GM21737 (cell line): ENCODE measurements around the gene DNAJC28.
"Not testable (repeated sequence)": the region's sequence is repeated elsewhere in the genome, so short reads cannot be mapped to it uniquely, and the experiment has no call there.

Source experiments
- ATAC-seq: cut with Tn5 transposase; IDR thresholded peaks from one replicate; pipeline ENCODE4 v1.9.1; 2021; ENCODE audit warnings: mild to moderate bottlenecking, moderate library complexity; ENCODE audit not compliant: unreplicated experiment

DNAJC28 gene

DNA sequence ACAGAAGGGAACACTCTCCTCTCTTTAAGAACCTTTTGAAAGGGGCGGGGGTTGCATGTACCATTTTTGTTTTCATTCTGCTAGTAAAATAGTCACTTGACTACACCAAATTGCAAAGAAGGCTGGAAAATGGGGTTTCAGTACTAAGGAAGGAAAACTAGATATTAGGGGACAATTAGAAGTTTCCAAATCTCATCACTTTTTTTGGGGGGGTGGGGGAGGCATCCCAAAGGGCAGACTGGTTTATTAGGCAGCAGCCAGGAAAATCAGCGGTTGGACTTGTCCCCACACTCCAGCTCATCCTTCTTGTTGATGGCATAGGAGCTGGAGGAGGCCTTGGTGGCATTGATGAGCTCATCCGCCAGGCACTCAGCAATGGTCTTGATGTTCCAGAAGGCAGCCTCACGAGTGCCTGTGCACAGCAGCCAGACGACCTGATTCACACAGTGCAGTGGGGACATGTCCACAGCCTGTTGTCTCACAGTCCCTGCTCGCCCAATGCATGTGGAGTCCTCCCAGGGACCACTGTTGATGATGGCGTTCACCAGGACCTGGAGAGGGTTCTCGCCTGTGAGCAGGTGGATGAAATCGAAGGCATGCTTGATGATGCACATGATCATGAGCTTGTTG, 10.1 kb downstream of the DNAJC28 start:
- no peak for ATAC-seq

DNA sequence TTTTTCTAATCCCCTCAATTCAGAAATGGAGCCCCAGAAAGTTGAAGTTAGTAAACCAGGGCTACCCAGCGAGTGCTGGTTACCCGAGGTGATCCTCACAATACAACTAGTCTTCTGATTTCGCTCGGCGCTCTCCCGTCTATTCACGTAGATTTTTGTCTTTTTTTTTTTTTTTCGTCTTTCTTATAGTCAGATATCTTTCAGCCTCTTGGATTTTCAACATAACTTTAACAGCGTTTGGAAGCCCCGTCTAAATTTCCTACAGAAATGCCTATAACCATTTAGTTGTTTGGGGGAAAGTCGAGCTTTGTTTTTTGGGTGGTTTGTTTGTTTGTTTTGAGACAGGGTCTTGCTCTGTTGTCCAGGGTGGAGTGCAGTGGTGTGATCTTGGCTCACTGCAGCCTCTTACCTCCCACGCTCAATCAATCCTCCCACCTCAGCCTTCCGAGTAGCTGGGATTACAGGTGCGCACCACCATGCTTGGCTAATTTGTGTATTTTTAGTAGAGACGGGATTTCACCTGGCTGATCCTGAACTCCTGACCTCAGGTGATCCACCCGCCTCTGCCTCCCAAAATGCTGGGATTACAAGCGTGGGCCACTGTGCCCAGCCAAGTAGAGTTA, 10.9 kb downstream of the DNAJC28 start:
- no peak for ATAC-seq

DNA sequence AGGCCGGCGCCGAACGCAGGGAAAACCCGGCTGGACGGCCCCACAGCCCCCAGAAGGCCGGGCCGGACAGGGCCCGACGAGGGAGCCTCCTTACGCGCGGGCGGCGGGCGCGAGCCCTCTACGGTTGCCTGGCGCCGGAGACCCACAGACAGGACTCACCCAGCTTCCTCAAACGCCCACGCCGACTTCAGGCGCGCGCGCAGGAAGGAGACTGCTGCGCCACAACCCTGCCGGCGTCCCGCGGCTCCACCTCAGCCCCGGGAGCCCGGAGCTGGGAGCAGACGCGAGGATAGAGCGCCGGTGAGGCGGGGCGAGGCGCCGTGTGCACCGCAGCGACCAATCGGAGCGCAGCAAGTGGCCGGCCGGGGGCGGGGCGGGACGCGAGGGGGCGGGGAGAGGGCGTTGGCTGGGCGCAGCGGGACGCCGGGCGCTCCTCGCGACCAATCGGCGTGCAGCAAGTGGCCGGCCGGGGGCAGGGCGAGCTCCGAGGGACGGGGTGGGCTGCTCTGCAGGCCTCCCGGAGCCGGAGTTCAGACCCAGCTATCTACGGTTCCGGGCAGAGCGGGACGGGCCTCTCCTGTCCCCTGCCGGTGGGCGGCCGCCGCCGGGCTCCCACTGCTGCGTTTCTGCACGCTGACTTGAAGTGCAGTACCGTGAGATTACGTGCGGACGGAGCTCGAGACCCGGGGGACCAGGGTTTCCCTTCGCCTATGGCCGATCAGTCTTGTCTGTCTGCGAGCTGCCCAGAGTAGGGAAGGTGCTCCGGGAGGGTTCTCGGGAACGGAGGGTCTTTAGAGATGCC, 11.6 kb downstream of the DNAJC28 start, which contains the start of gene TMEM50B:
TMEM50B (minus strand) TSS at position 296 of the 802 bp plus-strand sequence. CDS start 11,089 bp downstream, outside the sequence.
- ATAC-seq = peak; percentile 88

DNA sequence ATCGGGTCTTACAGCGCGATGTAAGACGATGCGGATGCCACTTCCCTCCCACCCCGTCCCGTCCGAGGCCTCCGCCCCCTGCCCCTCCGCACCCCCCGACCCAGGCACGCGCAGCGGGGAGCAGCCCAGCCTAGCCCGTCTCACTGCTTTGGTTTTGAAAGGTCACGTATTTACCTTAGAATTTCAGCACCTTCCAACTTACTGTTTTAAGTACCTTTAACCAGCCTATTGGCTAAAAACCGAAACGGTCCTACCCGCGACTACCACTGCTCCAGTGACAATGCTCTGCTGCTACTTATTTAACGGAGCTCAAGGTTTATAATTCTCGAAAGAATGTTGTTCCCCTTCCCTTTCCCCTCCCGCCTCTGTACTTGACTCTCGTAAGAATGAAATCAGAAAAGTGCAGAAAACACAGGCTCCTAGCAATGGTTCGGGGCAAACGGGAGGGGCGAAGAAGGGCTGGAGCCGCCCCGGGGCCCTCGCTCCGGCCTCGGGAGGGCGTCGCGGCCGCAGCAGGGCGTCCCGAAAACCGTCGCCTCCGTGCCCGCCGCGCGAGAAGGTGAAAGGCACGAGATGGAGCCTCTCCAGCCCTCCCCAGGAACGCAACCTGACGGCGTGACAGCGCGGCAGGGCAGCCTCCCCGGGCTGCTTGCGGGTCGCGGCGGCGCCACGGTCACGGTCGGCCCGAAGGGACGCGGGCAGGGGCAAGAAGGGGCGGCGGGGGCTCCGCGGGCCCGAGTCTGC, 12.4 kb downstream of the DNAJC28 start:
- ATAC-seq = peak; percentile 8

DNA sequence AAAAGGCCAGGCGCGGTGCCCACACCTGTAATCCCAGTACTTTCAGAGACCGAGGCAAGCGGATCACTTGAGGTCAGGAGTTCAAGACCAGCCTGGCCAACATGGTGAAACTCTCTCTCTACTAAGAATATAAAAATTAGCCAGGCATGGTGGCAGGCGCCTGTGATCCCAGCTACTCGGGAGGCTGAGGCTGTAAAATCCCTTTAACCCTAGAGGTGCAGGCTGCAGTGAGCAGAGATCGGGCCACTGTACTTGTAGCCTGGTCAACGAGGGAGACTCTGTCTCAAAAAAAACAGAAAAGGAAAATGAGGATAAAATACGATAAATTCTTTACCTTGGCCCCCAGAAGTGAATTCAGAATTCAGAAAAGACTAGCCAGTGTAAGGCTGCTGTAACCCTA, 13.3 kb downstream of the DNAJC28 start:
- ATAC-seq = no peak

DNA sequence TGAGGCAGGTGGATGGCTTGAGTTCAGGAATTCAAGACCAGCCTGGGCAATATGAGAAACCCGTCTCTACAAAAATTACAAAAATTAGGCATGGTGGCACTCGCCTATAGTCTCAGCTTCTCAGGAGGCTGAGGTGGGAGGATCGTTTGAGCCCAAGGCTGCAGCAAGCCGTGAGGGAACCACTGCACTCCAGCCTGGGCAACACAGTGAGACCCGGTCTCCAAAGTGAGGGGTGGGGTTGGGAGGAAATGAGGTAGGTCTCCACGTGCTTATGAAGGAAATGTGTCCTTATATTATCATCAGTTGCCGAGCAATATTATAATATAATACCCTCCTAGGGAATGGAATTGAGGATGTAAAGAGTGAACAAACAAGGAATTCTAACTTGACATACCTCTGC, 14.4 kb downstream of the DNAJC28 start:
- no peak for ATAC-seq

DNA sequence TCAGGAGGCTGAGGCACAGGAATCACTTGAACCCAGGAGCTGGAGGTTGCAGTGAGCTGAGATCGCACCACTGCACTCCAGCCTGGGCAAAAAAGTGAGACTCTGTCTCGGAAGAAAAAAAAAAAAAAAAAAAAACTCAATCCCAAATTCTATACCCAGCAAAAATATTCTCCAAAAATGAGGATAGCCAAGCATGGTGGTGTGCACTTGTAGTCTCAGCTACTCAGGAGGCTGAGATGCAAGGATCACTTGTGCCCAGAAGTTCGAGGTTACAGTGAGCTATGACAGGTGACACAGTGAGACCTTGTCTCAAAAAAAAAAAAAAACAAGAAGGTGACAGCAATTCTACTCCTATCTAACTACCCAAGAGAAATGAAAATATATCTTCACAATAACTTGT, 18.2 kb downstream of the DNAJC28 start:
- no peak for ATAC-seq

DNA sequence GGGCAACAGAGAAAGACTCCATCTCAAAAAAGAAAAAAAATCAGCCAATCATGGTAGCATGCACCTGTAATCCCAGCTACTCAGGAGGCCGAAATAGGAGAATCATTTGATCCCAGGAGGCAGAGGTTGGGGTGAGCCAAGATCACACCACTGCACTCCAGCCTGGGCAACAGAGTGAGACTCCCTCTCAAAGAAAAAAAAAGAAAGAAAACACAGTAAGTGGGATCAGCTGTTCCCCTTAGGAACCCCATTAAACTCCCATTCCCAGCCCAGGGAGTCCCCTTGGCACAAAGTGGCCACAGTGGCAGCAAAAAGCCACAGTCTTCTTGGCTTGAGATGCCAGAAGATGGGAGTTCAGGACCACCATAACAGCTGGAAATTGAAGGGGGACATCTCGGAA, 20.8 kb downstream of the DNAJC28 start:
- ATAC-seq = no peak

DNA sequence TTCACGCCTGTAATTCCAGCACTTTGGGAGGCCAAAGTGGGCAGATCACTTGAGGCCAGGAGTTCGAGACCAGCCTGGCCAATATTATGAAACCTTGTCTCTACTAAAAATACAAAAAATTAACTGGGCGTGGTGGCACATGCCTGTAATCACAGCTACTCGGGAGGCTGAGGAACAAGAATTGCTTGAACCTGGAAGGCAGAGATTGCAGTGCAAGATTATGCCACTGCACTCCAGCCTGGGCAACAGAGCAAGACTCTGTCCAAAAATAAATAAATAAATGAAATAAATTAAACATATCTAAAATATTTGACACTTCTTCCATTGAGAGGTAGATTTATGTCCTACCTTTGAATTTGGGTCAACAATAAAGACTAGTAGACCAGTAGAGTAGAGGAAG, 22.3 kb downstream of the DNAJC28 start:
- ATAC-seq = not testable (repeated sequence)

DNA sequence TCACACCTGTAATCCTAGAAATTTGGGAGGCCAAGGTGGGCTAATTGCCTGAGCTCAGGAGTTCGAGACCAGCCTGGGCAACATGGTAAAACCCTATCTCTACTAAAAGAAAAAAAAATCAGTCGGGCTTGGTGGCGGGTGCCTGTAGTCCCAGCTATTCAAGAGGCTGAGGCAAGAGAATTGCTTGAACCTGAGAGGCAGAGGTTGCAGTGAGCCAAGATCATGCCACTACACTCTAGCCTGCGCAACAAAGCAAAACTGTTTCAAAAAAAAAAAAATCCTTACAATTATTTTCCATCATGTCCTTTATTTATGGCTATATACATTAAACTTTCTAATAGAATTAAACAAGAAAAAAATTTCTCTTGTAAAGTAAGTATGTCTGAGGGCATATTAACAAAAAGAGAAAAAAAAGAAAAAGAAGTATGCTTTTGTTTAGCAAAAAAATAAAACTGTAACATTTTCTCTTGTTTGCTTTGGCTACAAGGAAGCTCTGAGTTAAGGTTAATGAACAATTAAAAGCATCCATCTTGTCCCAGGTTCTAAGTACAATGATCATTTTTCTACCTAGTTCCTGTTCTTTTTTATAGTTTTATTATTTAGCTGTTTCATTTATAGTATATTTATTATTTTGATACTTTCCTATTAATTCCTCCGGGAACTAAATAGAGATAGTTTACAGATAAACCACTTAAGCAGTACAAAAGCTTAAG, 29.8 kb downstream of the DNAJC28 start:
- no peak for ATAC-seq

DNA sequence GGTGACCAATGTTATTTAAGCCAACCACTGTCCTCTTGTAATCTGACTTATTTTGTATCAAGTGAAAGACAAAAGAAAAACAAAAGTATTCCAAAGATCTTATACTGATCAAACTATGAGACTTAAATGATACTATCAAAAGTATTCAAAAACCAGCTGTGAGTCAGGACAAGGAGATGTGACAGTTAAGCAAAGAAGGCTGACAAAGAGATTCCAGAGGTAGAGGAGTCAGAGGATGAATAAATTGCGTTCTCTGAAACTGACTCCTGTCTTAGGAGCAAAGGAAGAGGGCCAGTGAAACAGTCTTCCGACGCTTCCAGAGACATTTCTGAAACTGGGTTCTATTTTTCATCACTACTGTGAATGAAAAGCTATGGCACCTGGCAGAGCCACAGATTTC, 32.7 kb downstream of the DNAJC28 start:
- ATAC-seq = no peak

DNA sequence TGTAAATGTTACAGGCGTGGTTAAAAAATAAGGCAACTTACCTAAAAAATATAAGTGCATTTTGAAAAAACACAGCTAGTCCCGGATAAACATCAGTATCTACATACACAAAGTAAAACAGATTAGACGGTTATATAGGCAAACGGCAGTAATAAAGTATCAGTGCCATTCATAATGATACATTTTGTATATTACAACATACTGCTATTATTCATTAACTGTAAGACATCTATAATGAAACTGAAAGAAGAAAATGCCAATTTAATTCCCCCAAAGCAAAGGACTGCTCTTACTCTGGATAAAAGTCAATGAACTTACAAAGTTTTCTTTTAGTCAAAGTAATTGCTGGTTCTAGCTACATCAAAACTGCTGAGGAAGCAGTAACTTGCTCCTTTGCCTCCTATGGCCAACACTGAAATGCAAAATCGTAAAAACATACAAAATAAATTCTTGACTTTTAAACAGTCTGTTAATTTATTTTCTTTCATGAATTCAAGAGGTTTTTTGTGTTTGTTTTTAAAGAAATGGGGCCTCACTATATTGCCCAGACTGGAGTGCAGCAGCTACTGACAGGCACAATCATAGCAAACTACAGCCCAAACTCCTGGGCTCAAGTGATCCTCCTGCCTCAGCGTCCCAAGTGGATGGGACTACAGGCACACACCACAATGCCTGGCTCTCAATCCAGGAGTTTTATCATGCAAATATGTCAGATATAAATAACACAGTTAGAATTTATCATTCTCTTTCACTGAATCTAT, 35.6 kb downstream of the DNAJC28 start:
- ATAC-seq = no peak

DNA sequence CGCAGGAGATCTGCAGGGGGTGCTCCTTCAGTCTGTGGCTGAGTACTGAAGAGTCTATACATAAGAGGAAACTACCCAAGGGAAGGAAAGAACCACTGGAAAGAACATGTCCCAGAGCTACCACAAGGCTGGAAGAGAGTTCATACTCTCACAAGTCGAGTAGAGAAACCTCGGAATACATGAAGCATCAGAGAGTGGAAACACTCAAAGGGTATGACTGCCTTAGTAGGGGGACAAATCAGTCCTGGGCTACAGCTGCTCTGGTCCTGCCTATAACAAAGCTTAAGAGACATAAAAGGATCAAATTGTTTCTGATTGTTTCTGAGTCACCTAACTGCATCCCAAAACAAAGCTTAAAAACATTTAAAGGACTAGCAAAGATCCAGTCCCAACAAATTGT, 39.2 kb downstream of the DNAJC28 start:
- ATAC-seq = no peak

DNA sequence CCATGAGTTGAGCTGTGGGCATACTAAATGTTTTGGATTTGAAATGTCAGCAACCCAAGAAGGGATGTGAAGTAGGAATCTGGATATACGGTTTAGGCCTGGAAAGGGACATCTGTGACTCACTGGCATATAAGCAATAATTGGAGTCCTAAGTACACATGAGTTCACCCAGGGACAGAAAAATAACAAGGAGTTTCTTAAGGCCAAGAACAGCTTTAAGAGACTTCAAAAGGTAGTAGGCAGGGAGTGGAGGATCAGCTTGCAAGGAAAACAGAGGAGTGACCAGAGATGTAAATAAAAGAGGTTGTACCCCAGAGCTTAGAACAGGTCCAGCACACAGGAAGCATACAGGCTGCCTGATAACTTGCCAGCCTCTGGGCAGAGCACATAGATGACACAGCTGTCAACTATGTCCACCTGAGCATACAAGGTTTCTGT, 39.9 kb downstream of the DNAJC28 start:
- no peak for ATAC-seq

DNA sequence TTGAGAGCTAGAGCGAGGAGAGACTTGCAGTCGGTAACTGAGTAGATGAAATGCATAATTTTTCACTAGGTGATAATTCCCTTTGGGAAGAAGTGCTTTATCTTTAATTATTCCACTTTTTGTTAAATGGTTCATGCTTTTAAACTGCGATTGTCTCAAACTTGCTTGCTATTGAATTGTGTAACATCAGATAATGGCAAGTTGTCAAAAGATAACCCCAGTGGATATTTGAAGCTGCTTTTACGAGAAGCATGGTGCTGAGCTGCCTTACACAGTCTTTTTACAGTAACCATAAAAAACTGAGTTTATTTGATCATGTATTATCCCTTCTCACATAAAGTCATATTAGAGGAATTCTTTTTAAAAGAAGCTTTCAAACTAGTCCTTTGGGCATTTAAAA, 41.9 kb downstream of the DNAJC28 start:
- ATAC-seq = no peak

DNA sequence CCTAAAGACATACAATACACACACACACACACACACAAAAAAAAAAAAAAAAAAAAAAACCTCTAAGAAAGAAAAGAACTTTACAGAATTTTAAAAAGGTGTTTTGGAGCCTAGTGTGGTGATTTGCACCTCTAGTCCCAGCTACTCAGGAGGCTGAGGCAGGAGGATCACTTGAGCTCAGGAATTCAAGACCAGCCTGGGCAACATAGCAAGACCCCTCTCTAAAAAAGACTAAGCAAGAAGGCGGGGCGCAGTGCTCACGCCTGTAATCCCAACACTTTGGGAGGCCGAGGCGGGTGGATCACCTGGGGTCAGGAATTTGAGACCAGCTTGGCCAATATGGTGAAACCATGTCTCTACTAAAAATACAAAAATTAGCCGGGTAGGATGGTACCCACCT, 44.9 kb downstream of the DNAJC28 start:
- ATAC-seq = not testable (repeated sequence)

DNA sequence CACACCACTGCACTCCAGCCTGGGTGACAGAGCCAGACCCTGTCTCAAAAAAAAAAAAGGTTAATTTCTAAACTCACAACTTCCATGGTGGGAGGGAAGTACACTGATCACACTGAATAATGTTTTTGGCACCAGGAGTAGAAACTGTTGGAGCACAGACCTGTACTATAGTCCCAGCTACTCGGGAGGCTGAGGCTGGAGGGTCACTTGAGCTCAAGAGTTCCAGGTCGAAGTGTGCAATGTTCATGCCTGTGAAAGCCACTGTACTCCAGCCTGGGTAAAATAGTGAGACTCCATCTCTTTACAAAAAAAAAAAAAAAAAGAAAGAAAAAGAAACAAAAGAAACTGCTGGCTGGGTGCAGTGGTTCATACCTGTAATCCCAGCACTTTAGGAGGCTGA, 47.0 kb downstream of the DNAJC28 start:
- no peak for ATAC-seq

DNA sequence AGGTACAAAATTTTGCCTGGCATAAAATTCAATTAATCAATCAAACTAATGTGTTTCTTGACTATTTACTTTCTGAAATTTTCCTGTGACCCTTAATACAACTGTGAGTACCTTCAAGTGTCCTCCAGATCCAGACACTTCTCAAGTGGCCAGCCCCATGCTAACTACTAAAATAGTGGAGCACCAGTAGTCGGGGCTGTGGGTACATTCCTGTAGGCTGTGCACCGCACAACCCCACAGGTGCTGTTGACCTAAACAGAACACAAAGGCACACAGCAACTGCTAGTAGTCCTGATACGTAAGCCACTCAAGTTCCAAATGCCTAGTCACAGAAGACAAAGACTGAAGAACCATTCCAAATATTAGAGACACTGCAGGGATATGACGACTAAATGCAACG, 48.3 kb downstream of the DNAJC28 start:
- no peak for ATAC-seq

DNA sequence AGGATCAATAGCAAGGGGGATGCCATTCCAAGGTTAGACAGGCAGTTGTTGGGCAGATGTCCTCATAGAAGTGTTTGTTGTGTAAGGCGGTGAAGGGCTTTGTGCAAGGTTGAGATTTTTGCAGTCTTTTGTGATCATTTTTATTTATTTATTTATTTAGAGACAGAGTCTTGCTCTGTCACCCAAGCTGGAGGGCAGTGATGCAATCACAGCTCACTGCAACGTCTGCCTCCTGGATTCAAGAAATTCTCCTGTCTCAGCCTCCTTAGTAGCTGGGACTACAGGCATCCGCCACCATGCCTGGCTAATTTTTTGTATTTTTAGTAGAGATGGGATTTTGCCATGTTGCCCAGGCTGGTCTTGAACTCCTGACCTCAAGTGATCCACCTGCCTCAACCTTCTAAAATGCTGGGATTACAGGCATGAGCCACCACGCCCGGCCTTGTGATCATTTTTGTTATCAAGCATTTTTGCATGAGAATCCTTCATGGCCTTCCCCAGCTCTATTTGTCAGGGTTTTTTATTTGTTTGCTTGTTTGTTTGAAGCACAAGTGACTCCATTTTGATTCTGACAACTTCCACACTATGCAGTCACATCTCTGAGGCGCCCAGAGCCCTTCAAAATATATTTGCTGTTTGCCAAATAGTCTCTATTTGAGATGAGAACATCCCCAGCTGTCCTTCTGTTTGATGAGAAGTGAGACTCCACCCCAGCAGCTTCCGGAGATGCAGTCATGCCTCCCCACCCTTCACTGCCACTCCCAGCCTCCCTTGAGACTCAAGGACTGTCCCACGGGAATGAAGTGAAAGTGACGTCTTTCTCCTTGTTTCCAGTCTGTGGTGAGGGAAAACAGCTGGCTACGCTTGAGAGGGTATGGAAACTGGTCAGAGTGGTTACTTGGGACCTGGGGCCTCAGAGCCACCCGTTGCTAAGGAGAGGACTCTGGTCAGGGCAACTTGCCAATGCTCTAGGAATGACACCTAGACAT, 49.7 kb downstream of the DNAJC28 start:
- ATAC-seq = peak; percentile 67
